Stimulated activated CD4-positive, alpha-beta T cell treated with anti-CD3 and anti-CD28 coated beads, Interleukin-12 subunit alpha, Interleukin-12 subunit beta, amount 100 ng/mL, for 24 hours (primary cell): Measurements from ENCODE around the gene VAT1L.

Experiments
- DNase-seq, 2 experiments: peaks; one replicate each; pipeline ENCODE4 v3.0.0-alpha.2; 2020; ENCODE audit warnings: low read depth in 2 of 2

Gene VAT1L

DNA sequence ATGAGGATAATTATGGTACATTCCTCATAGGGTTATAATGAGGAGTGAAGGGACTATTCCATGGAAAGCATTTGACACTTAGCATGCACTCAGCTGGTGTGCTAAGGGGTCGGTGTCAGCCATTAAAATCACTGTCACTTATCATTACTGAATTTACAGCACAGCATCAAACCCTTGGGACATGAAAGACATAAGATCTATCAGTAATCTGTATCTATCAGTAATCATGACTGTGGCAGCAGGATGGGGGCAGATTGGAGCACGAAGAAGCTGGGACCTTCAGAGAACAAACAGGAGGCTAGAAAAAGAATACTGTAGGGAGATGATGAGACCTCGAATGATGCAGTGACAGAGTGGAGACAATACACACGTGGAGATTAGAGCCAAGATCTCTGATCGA lies 160.5 kb downstream of the VAT1L start:
- DNase-seq, result no peak

DNA sequence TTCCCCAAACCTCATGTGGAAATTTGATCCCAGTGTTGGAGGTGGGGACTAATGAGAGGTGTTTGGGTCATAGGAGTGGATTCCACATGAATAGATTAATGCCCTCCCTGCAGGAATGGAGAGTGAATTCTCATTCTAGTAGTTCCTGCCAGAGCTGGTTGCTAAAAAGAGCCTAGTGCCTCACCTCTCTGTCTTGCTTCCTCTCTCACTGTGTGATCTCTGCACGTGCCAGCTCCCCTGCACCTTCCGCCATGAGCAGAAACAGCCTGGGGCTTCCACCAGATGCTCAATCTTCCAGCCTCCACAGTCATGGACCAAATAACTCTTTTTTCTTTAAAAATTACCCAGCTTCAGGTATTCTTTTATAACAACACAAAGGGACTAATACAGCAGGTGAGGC lies 161.1 kb downstream of the VAT1L start:
- DNase-seq, result no peak

DNA sequence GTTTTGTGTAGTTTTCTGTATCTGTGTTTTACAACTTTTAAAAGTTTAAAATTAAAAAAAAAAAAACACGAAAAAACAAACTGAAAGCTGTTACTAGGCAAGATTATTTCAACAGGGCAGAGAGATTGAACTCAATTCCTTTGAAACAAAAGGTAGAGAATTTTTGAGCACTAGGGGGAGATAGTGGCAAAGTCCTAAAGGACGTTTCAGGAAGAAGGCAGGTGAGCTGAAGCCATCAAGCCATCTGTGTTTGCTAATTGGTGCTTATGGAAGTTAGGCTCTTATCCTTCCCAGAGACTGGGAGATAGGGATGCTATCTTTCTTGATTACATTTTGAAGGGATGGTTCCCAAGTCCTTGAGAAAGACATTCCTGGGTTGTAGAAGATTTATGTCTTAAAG lies 163.4 kb downstream of the VAT1L start:
- DNase-seq, result no peak

DNA sequence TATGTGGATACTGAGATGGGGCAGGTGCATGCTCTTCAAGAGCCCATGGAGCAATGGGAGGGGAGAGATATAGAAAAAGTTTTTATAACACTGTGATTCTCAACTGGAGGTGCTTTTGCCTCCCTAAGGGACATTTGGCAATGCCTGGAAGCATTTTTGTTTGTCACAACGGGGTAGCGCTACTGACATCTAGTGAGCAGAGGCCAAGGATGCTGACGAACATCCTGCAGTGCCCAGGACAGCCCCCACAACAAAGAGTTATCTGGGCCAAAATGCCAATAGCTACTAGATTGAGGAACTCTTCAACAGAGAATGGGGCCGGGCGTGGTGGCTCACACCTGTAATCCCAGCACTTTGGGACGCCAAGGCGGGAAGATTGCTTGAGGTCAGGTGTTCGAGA lies 166.8 kb downstream of the VAT1L start:
- DNase-seq, result no peak

DNA sequence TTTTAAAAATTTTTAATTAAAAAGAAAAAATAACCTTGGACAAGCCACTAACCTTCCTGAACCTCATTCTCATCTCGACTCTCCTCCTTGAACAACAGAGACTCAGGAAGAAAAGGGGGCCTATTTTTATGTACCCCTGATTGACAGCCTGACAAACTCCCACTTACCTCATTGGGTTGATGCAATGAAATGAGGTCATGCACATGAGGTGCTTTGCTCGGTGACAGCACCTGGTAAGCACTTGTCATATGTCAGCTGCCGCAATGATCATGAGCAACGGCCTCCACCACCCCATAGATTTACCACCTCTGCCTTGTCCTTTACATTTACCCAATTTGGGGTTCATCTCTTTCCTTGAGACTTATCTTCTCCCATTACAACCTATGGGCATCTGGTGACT lies 167.9 kb downstream of the VAT1L start:
- DNase-seq, result no peak

DNA sequence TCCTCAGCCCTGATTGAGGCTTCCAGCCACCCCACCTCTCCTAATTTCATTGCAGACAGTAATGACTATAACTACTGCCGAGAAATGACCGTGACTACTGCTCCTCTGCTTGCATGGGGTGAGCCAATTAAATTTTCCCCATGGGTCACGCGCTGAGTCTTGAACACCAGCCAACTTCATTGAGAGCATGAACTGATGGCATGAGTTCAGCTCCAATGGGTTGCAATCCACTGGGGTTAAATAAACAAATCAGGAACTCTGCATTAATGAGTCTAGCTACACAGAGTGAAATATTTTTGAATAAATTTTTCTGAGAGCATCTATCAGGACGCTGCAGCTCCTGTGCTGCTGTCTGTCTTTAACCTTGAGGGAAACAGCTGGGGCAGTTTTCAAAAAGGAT lies 172.4 kb downstream of the VAT1L start:
- DNase-seq, result no peak

DNA sequence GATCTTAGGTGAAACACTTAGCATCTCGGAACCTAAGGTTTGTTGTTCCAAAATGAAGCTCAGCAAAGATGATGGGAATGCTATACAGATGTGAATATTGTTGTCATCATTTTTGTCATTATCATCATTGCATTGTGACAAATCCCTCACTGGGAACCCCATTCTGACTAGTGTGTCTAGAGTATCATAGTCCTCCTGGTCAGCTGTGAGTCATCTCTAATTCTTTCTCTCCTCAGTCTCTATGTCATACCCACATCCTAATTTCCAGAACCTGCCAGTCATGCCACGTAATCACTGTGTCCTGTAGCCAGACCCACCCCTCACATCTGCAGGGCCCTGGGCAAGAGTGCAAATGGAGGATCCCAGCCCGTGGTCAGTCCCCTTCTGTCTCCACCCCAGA lies 173.4 kb downstream of the VAT1L start:
- no peak for DNase-seq

DNA sequence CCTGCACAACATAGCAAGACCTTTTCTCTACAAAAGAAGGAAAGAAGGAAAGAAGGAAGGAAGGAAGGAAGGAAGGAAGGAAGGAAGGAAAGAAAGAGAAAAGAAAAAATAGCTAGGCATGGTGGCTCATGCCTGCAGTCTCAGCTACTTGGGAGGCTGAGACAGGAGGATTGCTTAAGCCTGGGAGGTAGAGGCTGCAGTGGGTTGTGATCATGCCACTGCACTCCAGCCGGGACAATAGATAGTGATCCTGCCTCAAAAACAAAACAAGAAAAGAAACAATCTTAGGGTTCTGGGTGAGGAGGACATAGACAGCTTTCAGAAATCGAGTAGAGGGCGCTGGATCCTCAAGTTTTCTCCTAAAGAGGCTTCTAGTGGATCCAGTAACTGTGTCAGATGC lies 174.3 kb downstream of the VAT1L start:
- DNase-seq, result no peak

DNA sequence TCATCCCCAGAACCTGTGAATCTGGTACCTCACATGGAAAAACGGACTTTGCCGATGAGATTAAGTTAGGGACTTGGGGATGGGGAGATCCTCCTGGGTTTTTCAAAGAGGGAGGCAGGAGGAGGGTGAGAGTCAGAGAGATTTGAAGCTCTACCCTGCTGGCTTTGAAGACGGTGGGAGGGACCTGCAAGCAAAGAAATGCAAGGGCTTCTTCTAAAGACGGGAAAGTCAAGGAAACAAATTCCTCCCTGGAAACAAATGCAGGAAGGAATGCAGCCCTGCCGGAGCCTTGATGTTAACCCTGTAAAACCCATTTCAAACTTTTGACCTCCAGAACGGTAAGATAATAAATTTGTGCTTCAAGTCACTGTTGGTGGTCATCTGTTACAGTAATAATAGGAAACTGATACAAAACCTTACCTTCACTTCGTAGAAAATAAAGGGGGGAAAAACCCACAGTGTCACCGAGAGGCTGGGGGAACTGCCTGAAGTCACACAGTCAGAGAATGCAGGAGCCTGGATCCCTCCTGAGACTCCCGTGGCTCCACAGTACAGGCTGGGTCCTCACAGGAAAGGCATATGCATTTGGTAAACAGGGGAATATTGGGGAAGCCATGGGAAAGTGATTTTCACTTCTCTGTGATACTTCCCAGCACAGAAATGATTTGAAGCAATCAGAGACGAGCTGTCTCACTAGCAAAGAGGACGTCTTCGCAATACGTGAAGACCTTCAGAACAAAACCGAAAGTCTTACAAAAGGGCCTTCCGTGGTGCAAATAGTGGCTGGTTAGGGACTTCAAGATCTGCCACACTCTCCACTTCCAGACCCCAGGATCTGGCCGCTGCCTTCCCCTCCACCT lies 175.1 kb downstream of the VAT1L start:
- DNase-seq, result no peak

DNA sequence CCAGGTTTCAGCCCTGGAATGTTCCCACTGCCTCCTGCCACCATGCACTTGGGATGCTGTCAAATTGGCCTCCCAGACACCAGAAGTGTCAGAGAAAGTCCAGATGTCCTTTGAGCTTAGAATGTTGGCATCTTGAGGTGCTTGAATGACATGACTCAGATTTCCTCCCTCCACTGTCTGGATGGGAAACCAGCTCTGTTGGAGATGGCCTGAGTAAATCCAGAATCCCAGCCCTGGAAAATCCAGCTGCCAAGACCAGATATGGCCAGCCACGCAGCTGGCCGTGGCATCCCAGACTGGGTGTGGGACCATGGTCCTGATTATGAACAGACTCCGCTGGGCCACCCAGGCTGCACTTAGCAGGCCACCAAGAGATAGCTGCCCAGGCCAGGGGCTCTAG lies 177.0 kb downstream of the VAT1L start:
- DNase-seq, result no peak

DNA sequence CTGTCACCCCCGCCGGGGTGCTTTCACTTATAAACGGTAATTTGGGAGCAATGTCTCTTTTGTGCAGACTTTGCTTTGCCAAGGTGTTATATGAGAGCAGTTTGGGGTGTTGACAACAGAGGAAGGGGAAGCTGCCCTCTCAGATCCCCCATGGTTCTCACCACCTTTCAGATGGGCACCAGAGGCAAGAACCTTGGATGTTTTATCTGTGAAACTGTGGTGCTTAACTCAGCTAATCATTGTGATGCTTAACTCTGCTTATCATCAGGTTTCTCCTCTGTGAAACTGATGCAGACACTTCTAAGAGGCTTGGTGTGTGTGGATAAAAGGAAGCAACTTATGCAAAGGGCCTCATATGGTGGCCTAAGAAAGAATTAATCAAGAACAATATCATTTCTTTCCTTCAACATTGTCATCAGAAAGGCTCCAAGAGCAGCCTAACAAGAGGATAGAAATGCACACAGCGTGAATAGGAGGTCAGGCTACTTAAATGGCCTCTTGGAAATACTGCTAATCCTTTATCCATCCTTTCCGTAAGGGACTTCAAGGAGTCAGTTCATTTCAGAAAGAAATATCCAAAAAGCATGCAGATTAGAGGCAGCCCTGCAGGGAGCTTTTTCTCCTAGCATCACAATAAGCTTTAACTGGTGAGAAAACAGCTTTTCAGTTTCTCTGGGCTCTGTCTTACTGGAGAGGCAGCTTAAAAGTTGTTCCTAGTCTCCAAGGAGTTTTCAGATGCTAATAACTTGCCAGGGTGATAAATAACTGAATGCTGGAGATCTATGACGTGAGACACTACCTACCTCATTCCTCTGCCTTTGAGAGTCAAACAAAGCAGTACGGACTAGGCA lies 178.9 kb downstream of the VAT1L start:
- no peak for DNase-seq

DNA sequence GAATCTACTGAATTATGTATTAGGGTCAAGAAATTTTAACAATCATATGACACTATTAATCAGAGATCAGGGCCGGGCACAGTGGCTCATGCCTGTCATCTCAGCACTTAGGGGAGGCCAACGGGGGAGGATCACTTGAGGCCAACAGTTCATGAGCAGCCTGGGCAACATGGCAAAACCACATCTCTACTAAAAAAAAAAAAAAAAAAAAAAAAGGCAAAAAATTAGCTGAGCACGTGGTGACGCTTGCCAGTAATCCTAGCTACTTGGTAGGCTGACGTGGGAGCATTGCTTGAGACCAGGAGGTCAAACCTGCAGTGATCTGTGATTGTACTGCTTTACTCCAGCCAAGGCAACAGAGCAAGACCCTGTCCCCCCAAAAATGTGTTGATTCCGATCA lies 181.5 kb downstream of the VAT1L start:
- no peak for DNase-seq

DNA sequence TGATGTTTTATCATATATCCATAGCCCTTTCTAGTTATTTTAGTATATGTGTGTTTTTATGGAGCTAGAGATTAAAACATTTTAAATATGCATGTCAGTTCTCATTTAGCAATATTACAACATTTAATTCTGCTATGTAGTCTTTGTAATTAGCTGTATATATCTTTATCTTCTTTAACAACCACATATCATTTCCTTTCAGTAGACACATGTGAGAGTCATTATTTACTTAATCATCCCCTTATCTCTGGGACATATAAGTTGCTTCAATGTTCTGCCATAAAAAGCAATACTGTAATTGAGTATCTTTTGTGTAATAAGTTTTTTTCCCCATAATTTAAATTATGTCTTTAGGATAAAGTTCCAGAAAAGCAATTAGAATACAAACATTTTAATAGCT lies 182.0 kb downstream of the VAT1L start:
- DNase-seq, result no peak

DNA sequence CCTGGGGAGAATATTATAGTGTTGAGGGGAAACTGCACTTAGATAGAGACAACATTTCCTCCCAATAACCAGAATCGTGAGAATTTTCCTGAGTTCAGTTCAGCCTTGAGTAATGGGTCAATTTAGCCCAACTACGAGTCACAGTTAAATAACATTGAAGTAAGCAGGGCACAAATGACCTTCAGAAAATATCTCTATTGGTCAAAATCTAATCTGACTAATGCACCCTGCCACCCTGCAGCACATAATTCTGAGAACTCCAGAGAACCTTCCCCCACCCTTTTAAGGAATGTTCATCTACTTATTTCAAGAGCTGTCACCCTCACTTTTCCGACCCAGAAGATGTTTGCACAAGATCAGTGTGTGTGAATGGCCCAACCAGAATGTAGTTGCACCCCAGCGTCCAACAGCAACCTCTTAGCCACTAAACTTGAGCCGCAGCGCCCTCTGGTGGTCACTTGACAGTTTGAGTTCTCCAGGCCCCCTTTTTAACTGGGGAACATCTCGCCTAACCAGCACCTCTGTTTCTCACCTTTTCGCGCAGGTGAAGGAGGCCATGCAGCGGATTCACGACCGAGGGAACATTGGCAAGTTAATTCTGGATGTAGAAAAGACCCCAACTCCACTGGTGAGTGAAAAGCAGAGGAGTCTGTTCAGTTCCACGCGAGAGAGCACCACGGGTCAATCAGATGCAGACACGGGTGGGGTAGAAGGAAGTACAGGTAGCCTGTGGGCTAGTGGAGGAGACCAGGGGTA lies 183.1 kb downstream of the VAT1L start:
- peak; percentile 48 to 72 for DNase-seq

DNA sequence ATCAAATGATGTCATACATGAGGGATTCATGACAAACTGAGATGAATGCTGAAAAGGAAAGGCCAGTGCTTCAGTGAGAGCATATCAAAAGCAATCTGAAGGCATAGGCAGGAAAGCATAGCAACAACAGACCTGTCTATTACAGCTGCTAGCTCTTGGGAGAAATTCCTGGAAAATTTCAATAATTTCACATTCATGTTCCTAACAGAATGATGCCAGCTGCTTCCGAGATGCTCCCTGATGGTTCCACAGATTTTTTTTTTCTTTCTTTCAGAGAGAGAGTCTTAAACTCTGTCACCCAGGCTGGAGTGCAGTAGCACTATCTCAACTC lies 183.7 kb downstream of the VAT1L start:
- DNase-seq, result no peak

DNA sequence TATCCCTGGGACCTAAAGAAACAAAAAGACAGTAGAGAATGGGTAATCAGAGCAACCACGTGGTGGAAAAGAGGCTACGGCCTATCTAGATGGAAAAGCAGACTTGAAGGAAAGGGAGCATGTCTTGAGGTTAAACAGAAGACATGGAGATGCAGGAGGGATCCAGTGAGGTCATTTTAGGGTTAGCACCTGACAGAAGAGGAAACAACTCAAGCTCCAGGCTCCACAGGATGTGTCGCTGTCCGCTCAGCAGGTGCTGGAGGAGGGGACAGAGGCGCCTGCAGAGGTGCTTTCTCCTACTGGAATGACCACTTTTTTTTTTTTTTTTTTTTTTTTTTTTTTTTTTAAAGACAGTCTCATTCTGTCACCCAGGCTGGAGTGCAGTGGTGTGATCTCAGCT lies 186.5 kb downstream of the VAT1L start:
- DNase-seq, result no peak

DNA sequence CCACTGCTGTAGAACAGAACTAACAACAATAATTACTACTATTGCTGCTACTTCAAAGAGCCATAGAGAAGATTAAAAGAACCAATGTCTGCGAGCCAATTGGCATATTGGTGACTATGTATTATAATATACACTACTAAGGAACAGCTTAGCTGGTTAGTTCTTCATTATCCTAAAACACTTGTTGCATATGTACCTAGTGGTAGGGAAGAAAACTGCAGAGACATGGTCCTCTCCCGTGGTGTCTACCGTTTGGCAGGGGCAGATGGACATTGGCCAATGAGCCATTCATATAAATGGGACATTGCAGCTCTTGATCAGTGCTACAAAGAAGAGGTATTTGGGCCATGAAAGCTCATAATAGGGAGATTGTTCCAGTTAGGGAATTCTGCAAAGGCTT lies 187.6 kb downstream of the VAT1L start:
- DNase-seq, result no peak

DNA sequence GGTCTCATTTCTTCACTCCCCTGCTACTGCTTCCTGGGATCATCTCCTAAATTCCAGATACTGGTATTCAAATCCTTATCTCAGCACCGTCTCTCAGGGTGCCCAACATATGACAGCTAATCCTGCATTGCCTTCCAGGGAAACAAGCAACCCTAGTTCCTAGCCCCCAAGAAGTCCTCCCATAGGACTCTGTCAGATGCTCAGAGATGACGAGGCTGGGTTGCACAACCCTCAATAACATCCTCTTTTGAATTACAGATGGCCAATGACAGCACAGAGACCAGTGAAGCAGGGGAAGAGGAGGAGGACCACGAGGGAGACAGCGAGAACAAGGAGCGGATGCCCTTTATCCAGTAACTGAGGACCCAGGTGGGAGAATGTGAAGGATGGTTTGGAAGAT lies 189.0 kb downstream of the VAT1L start:
- DNase-seq, result no peak

DNA sequence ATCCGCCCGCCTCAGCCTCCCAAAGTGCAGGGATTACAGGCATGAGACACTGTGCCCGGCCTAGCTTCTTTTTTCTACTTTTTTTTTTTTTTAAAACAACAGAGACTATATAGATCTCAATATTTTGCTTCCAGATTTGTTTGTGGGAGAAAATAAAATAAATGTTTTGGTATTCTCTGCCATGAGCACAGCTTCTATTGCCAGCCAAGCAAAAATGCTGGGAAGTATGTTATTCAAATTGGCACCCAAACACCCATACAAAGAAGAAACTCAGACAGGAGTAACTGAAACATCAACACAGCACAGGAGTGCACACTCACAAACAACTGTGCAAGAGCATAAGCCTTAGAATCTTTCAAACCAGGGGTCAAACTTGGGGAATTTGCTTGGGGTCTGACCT lies 196.7 kb downstream of the VAT1L start:
- no peak for DNase-seq

DNA sequence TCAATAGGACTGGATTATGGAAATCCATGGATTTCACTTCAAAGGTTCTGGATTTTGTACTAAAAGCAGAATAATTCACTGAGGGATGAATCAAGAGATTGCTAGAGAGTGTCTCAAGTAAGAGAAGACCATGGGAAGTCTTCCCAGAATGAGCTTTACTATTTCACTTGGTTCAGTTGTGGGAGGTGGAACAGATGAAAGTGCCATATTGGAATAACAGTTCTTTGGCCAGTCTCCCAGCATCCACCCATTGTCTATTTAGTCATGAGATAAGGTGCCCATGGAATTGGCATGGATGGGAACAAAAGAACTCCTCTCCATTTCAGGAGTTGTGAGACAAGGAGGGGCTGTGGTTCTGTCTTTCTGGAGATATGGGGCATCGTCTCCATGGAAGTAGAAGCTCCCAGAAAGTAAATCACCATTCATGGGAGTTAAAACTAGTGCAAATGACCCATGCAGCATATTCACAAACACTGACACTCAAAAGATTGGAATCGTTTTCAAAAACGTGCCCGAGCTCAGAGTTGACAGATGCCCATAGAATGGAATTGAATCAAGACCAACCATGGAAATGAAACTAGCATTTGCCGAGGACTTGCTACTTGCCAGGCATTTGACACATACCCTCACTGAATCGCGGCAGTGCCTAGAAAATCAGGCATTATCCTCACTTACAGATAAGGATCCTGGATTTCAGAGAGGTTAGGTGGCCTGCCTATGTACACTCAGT lies 197.8 kb downstream of the VAT1L start:
- no peak for DNase-seq

DNA sequence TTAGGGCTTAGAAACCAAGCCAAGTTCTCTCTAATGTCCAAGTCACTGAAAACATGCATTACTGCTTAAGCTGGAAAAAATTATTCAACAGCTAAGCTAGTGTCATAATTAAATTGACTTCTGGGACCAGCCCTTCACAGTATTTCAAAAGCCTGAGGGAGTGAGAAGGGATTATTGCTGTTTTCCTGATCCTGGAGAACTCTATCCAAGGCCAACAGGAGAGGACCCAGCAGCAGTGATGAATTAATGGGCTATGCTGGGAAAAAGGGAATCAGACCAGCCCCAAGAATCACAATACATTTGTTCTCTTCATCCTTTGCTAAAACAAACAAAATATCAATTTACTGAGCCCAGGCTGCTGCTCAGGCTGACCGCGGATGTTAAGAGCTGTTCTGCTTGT lies 199.4 kb downstream of the VAT1L start:
- DNase-seq, result no peak

DNA sequence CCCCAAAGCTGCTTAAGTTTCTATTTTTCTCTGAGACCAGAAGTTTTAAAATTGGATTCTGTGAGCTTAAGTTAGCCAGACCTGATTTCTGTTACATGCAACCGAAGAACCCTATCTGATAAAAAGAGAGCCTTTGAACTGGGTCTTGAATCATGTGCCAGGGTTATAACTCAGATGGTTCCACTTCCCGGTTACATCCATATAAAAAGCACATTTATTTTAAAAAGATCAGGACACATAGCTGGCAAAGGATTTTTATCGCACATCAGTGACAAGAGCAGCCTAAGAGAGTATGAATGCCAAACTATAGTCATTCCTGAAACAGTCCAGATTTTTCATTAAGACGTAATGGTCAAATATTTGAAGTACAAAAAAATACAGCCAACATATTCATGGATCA lies 201.5 kb downstream of the VAT1L start:
- no peak for DNase-seq
